Stimulated activated naive CD8-positive, alpha-beta T cell treated with anti-CD3 and anti-CD28 coated beads, Interleukin-15, amount 100 ng/mL, for 72 hours (primary cell): ENCODE measurements around the gene GABRD.

Experiments used
- ATAC-seq: fragments of 150-1000 bp; cut with Tn5 transposase; 2 replicates; pipeline ENCODE4 v1.10.0; 2021; ENCODE audit warnings: mild to moderate bottlenecking, moderate library complexity
- DNase-seq, 2 donors: peaks; one replicate each; pipeline ENCODE4 v3.0.0; 2021 to 2022
- H3K27ac Mint-ChIP-seq, 2 donors: one replicate each; pipeline ENCODE4 v1.8.0; 2022; ENCODE audit warnings: mild to moderate bottlenecking in 2 of 2, mixed read lengths in 2 of 2, moderate library complexity in 2 of 2
- H3K27me3 Mint-ChIP-seq: one replicate; pipeline ENCODE4 v1.8.0; 2022; ENCODE audit warnings: mixed read lengths
- H3K4me1 Mint-ChIP-seq: one replicate; pipeline ENCODE4 v1.8.0; 2022; ENCODE audit warnings: mild to moderate bottlenecking, mixed read lengths
- H3K4me3 Mint-ChIP-seq, 2 donors: one replicate each; pipeline ENCODE4 v1.8.0; 2022; ENCODE audit warnings: mild to moderate bottlenecking in 2 of 2, mixed read lengths in 2 of 2, moderate library complexity in 1 of 2
- H3K9me3 Mint-ChIP-seq, 2 donors: one replicate each; pipeline ENCODE4 v1.8.0; 2022; ENCODE audit warnings: mixed read lengths in 2 of 2

GABRD gene

DNA sequence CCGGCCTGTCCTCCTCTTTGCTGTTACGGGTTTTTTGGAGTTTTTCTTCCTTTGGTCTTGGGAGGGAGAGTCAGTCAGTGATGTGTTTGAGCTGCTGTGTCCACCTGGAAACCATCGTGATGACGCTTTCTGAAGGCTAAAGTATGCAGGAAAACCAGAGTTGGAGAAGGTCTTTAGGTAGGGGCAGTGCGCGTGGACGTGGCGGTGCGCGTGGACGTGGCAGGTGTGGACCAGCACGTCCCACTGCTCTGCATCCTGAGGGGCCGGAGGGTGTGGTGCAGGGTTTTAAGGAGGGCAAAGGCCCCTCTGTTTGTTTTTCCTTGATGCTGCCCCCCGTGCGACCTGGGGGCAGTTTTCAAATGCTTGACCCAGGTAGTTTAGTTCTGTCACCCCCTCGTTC is 61.0 kb downstream of the GABRD start:
- ATAC-seq (no peak), DNase-seq (no peak)
- H3K9me3 Mint-ChIP-seq: peaks cover 24 to 35% of the 10 kb centered on the region in 2 donors
- H3K4me3 Mint-ChIP-seq: no peak overlapping the region
- no peaks in the 10 kb centered on the region for H3K4me1 Mint-ChIP-seq
- no peaks in the 10 kb centered on the region for H3K27me3 Mint-ChIP-seq
- no peak overlapping the region for H3K27ac Mint-ChIP-seq
